WTC11 (cell line): ENCODE data around the gene ADAMTS18.

ENCODE experiments used
- IRF2 ChIP-seq: sonication (generic); formaldehyde crosslinking; IDR thresholded peaks from 2 replicates; pipeline ENCODE4 v1.8.0; 2022; ENCODE audit warnings: low read depth, missing genetic modification reagents, borderline replicate concordance
- ZNF121 ChIP-seq: sonication (generic); formaldehyde crosslinking; IDR thresholded peaks from 2 replicates; pipeline ENCODE4 v1.8.0; 2023; ENCODE audit warnings: missing genetic modification reagents
- TF ChIP-seq, protein P1 (sequence below): fragments of 200-600 bp; IDR thresholded peaks from 2 replicates; pipeline ENCODE4 v1.8.0; 2022; ENCODE audit warnings: antibody characterized with exemption
- TF ChIP-seq, protein P2 (sequence below): sonication (generic); formaldehyde crosslinking; IDR thresholded peaks from 2 replicates; pipeline ENCODE4 v1.8.1; 2022; ENCODE audit warnings: low read depth, missing genetic modification reagents, borderline replicate concordance
- TF ChIP-seq, protein P3 (sequence below): sonication (generic); formaldehyde crosslinking; conservative IDR thresholded peaks from 2 replicates; pipeline ENCODE4 v1.8.1; 2022; ENCODE audit warnings: mild to moderate bottlenecking, missing genetic modification reagents
- TF ChIP-seq, protein P4 (sequence below): fragments of 250-450 bp; sonication (Bioruptor Pico); IDR thresholded peaks from 2 replicates; pipeline ENCODE4 v1.8.0; 2021; ENCODE audit warnings: mild to moderate bottlenecking
- TF ChIP-seq, protein P5 (sequence below): sonication (generic); formaldehyde crosslinking; IDR thresholded peaks from 2 replicates; pipeline ENCODE4 v1.8.1; 2023; ENCODE audit warnings: mild to moderate bottlenecking, missing genetic modification reagents, moderate library complexity
- TF ChIP-seq, protein P6 (sequence below): sonication (generic); formaldehyde crosslinking; IDR thresholded peaks from 2 replicates; pipeline ENCODE4 v1.8.0; 2022; ENCODE audit warnings: mild to moderate bottlenecking, missing genetic modification reagents

DNA sequence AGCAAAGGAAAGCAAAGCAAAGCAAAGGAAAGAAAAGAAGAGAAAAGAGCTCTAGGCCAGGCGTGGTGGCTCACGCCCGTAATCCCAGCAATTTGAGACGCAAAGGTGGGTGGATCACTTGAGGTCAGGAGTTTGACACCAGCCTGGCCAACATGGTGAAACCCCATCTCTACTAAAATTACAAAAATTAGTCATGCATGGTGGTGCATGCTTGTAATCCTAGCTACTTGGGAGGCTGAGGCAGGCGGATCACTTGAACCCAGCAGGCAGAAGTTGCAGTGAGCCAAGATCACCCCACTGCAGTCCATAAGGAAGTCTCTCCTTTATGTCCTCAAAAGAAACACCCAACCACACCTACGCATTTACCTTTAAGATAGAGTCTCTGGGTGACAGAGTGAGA is 70.1 kb downstream of the ADAMTS18 start:
- TF ChIP-seq, protein P1, sequence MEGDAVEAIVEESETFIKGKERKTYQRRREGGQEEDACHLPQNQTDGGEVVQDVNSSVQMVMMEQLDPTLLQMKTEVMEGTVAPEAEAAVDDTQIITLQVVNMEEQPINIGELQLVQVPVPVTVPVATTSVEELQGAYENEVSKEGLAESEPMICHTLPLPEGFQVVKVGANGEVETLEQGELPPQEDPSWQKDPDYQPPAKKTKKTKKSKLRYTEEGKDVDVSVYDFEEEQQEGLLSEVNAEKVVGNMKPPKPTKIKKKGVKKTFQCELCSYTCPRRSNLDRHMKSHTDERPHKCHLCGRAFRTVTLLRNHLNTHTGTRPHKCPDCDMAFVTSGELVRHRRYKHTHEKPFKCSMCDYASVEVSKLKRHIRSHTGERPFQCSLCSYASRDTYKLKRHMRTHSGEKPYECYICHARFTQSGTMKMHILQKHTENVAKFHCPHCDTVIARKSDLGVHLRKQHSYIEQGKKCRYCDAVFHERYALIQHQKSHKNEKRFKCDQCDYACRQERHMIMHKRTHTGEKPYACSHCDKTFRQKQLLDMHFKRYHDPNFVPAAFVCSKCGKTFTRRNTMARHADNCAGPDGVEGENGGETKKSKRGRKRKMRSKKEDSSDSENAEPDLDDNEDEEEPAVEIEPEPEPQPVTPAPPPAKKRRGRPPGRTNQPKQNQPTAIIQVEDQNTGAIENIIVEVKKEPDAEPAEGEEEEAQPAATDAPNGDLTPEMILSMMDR = no peak
- TF ChIP-seq, protein P2, sequence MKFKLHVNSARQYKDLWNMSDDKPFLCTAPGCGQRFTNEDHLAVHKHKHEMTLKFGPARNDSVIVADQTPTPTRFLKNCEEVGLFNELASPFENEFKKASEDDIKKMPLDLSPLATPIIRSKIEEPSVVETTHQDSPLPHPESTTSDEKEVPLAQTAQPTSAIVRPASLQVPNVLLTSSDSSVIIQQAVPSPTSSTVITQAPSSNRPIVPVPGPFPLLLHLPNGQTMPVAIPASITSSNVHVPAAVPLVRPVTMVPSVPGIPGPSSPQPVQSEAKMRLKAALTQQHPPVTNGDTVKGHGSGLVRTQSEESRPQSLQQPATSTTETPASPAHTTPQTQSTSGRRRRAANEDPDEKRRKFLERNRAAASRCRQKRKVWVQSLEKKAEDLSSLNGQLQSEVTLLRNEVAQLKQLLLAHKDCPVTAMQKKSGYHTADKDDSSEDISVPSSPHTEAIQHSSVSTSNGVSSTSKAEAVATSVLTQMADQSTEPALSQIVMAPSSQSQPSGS (CRISPR knock-in tag) = no peak
- TF ChIP-seq IRF2 (CRISPR knock-in tag) (no peak), ZNF121 (CRISPR knock-in tag) (no peak)
- TF ChIP-seq, protein P3, sequence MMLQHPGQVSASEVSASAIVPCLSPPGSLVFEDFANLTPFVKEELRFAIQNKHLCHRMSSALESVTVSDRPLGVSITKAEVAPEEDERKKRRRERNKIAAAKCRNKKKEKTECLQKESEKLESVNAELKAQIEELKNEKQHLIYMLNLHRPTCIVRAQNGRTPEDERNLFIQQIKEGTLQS (CRISPR knock-in tag) = no peak
- TF ChIP-seq, protein P4, sequence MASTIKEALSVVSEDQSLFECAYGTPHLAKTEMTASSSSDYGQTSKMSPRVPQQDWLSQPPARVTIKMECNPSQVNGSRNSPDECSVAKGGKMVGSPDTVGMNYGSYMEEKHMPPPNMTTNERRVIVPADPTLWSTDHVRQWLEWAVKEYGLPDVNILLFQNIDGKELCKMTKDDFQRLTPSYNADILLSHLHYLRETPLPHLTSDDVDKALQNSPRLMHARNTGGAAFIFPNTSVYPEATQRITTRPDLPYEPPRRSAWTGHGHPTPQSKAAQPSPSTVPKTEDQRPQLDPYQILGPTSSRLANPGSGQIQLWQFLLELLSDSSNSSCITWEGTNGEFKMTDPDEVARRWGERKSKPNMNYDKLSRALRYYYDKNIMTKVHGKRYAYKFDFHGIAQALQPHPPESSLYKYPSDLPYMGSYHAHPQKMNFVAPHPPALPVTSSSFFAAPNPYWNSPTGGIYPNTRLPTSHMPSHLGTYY (CRISPR knock-in tag) = no peak
- TF ChIP-seq, protein P5, sequence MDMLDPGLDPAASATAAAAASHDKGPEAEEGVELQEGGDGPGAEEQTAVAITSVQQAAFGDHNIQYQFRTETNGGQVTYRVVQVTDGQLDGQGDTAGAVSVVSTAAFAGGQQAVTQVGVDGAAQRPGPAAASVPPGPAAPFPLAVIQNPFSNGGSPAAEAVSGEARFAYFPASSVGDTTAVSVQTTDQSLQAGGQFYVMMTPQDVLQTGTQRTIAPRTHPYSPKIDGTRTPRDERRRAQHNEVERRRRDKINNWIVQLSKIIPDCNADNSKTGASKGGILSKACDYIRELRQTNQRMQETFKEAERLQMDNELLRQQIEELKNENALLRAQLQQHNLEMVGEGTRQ (CRISPR knock-in tag) = no peak
- TF ChIP-seq, protein P6, sequence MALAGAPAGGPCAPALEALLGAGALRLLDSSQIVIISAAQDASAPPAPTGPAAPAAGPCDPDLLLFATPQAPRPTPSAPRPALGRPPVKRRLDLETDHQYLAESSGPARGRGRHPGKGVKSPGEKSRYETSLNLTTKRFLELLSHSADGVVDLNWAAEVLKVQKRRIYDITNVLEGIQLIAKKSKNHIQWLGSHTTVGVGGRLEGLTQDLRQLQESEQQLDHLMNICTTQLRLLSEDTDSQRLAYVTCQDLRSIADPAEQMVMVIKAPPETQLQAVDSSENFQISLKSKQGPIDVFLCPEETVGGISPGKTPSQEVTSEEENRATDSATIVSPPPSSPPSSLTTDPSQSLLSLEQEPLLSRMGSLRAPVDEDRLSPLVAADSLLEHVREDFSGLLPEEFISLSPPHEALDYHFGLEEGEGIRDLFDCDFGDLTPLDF (CRISPR knock-in tag) = no peak
